ENCODE results near the gene VDR. TPM values are rescaled to one million over a fixed set of nuclear protein-coding genes. Genes with fewer than 3 reads are reported as not detected.

VDR gene
- total and polyA plus RNA-seq, 2 donors (not counting 1 experiment from before 2014, with no cell fraction given), result 0.37 to 0.42 TPM

GRCh38 chr12:47920913-47921312, 16.1 kb upstream of the VDR start:
- H3K9me3 Mint-ChIP-seq (ENCODE audit: insufficient read depth), result peaks cover 2% of the 10 kb centered on the region
- DNase-seq (no peak), ATAC-seq (ENCODE audit: low read depth) (no peak)
- no peaks in the 10 kb centered on the region for H3K4me1 ChIP-seq (ENCODE audit: control insufficient read depth in 2 of 2, insufficient read depth in 2 of 2, low read length in 2 of 2)
- no peak overlapping the region for H2AFZ ChIP-seq (ENCODE audit: insufficient read depth, low read depth, low read length, poor library complexity, severe bottlenecking)
- no peak overlapping the region for H3K4me3 ChIP-seq (ENCODE audit: control extremely low read depth in 1 of 5, extremely low read depth in 1 of 5, insufficient read depth in 1 of 5, low read depth in 2 of 5, low read length in 4 of 5)
- H4K20me1 ChIP-seq (ENCODE audit: control insufficient read depth, insufficient read depth, low read length, poor library complexity, severe bottlenecking), result no peaks in the 10 kb centered on the region
- no peak overlapping the region for H3K9ac ChIP-seq (ENCODE audit: low read length)
- no peaks in the 10 kb centered on the region for H3K36me3 ChIP-seq (replicated peaks in 1 of 2; ENCODE audit: control extremely low read depth in 1 of 2, control insufficient read depth in 1 of 2, extremely low read depth in 1 of 2, insufficient read depth in 2 of 2, low read length in 1 of 2)
- ChIA-PET CTCF (no interaction called here), POLR2A (no interaction called here)
- H3K4me2 ChIP-seq (replicated peaks; ENCODE audit: low read depth, low read length, poor library complexity, severe bottlenecking), result no peak overlapping the region
- no peaks in the 10 kb centered on the region for H3K79me2 ChIP-seq (ENCODE audit: control insufficient read depth, insufficient read depth, low read length)
- H3K4me3 Mint-ChIP-seq, result no peak overlapping the region
- H3K9me3 ChIP-seq (ENCODE audit: control extremely low read depth in 1 of 3, control insufficient read depth in 2 of 3, insufficient read depth in 1 of 3, low read length in 2 of 3), result no peaks in the 10 kb centered on the region
- no peak overlapping the region for H3K27ac Mint-ChIP-seq
- intact Hi-C loops (cut with micrococcal nuclease), result no loop called here
- no peak overlapping the region for H3K27ac ChIP-seq (ENCODE audit: low read length in 2 of 2)
- no peaks in the 10 kb centered on the region for H3K4me1 Mint-ChIP-seq
- H3K27me3 Mint-ChIP-seq, result peaks cover 41% of the 10 kb centered on the region
- peaks cover 0 to 3% (median 1%) of the 10 kb centered on the region in 4 experiments for H3K27me3 ChIP-seq (replicated peaks in 1 of 4; ENCODE audit: control extremely low read depth in 1 of 4, control insufficient read depth in 3 of 4, insufficient read depth in 4 of 4, low read length in 3 of 4)
- no peak for TF ChIP-seq EZH2 (IDR thresholded peaks at IDR 0.05; ENCODE audit: borderline replicate concordance, insufficient read depth, low read depth, low read length, poor library complexity, severe bottlenecking)
- TF ChIP-seq, protein P1, sequence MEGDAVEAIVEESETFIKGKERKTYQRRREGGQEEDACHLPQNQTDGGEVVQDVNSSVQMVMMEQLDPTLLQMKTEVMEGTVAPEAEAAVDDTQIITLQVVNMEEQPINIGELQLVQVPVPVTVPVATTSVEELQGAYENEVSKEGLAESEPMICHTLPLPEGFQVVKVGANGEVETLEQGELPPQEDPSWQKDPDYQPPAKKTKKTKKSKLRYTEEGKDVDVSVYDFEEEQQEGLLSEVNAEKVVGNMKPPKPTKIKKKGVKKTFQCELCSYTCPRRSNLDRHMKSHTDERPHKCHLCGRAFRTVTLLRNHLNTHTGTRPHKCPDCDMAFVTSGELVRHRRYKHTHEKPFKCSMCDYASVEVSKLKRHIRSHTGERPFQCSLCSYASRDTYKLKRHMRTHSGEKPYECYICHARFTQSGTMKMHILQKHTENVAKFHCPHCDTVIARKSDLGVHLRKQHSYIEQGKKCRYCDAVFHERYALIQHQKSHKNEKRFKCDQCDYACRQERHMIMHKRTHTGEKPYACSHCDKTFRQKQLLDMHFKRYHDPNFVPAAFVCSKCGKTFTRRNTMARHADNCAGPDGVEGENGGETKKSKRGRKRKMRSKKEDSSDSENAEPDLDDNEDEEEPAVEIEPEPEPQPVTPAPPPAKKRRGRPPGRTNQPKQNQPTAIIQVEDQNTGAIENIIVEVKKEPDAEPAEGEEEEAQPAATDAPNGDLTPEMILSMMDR (IDR thresholded peaks at IDR 0.05), result no peak
- WGBS (ENCODE audit: insufficient coverage), result 94% methylated on average over 6 of the region's 6 CpGs

DNA sequence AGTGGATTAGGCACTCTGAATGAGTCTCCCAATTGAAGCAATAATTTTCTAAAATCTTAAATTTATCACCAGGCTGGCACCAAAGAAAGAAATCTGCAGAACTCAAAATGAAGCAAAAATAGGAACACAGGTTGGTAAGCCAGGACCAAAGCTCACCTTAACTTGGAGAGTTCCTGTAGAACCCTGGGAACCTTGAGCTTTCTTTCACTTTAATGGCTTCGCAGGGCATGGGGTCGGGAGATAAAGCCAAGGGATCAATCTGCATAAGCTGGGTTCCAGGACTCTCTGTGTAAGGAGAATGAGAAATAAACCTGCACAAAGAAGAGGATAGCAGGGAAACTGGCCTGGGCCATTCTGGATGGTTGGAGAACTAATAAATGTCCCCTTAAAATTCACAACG, 8.3 kb upstream of the VDR start:
- Histone ChIP-seq H3K9ac (ENCODE audit: low read length) (no peak overlapping the region), H3K27me3 (replicated peaks in 1 of 4; ENCODE audit: control extremely low read depth in 1 of 4, control insufficient read depth in 3 of 4, insufficient read depth in 4 of 4, low read length in 3 of 4) (no peaks in the 10 kb centered on the region), H3K79me2 (ENCODE audit: control insufficient read depth, insufficient read depth, low read length) (no peaks in the 10 kb centered on the region), H3K9me3 (ENCODE audit: control extremely low read depth in 1 of 3, control insufficient read depth in 2 of 3, insufficient read depth in 1 of 3, low read length in 2 of 3) (peaks cover 0 to 9% (median 5%) of the 10 kb centered on the region in 3 donors), H4K20me1 (ENCODE audit: control insufficient read depth, insufficient read depth, low read length, poor library complexity, severe bottlenecking) (no peaks in the 10 kb centered on the region), H3K4me2 (replicated peaks; ENCODE audit: low read depth, low read length, poor library complexity, severe bottlenecking) (no peak overlapping the region), H3K27ac (ENCODE audit: low read length in 2 of 2) (no peak overlapping the region), H3K36me3 (replicated peaks in 1 of 2; ENCODE audit: control extremely low read depth in 1 of 2, control insufficient read depth in 1 of 2, extremely low read depth in 1 of 2, insufficient read depth in 2 of 2, low read length in 1 of 2) (no peaks in the 10 kb centered on the region), H3K4me3 (ENCODE audit: control extremely low read depth in 1 of 5, extremely low read depth in 1 of 5, insufficient read depth in 1 of 5, low read depth in 2 of 5, low read length in 4 of 5) (no peak overlapping the region), H3K4me1 (ENCODE audit: control insufficient read depth in 2 of 2, insufficient read depth in 2 of 2, low read length in 2 of 2) (no peaks in the 10 kb centered on the region), H2AFZ (ENCODE audit: insufficient read depth, low read depth, low read length, poor library complexity, severe bottlenecking) (no peak overlapping the region)
- Mint-ChIP-seq H3K4me3 (no peak overlapping the region), H3K4me1 (no peaks in the 10 kb centered on the region), H3K27me3 (peaks cover 37% of the 10 kb centered on the region), H3K27ac (no peak overlapping the region), H3K9me3 (ENCODE audit: insufficient read depth) (no peaks in the 10 kb centered on the region)
- ATAC-seq (ENCODE audit: low read depth) (no peak), DNase-seq (no peak)
- TF ChIP-seq, protein P1 (IDR thresholded peaks at IDR 0.05), result no peak
- no peak for TF ChIP-seq EZH2 (IDR thresholded peaks at IDR 0.05; ENCODE audit: borderline replicate concordance, insufficient read depth, low read depth, low read length, poor library complexity, severe bottlenecking)
- intact Hi-C loops (cut with micrococcal nuclease), result no loop called here
- 75% methylated on average over 2 of the region's 3 CpGs for WGBS (ENCODE audit: insufficient coverage)
- POLR2A ChIA-PET, result no interaction called here
- CTCF ChIA-PET, result interaction anchor here (0.7 kb wide), 1 partner anchor 1092 kb away, joined by 3 read pairs; no protein-coding TSS in a partner anchor
